Loucy (cell line): ENCODE data around the gene RBM28.

ENCODE experiments used
- H2AFZ ChIP-seq: fragments of 200-600 bp; sonication (generic); 2 replicates; pipeline ENCODE4 v1.6.0; 2016; ENCODE audit warnings: antibody characterized with exemption, mild to moderate bottlenecking, low read length, moderate library complexity
- H3F3A ChIP-seq: fragments of 200-600 bp; 2 replicates; pipeline ENCODE4 v1.6.0; 2016; ENCODE audit warnings: antibody characterized with exemption, low read depth, mild to moderate bottlenecking
- H3K27me3 ChIP-seq: fragments of 200-600 bp; sonication (generic); 2 replicates; pipeline ENCODE4 v1.6.1; 2014; ENCODE audit warnings: low read length, mild to moderate bottlenecking; ENCODE audit not compliant: insufficient read depth, poor library complexity, severe bottlenecking
- H3K36me3 ChIP-seq: fragments of 200-600 bp; sonication (generic); 2 replicates; pipeline ENCODE4 v1.6.1; 2016; ENCODE audit warnings: low read length; ENCODE audit not compliant: insufficient read depth
- H3K4me1 ChIP-seq: fragments of 200-600 bp; sonication (generic); 2 replicates; pipeline ENCODE4 v1.5.1; 2014; ENCODE audit warnings: low read length, mild to moderate bottlenecking; ENCODE audit not compliant: insufficient read depth, poor library complexity, severe bottlenecking
- H3K4me2 ChIP-seq: fragments of 200-600 bp; sonication (generic); 2 replicates; pipeline ENCODE4 v1.6.0; 2014; ENCODE audit warnings: antibody characterized with exemption, low read length, low read depth, mild to moderate bottlenecking; ENCODE audit not compliant: poor library complexity, severe bottlenecking
- H3K4me3 ChIP-seq: fragments of 200-600 bp; sonication (generic); 2 replicates; pipeline ENCODE4 v1.5.1; 2014; ENCODE audit warnings: low read length, mild to moderate bottlenecking, mixed read lengths; ENCODE audit not compliant: poor library complexity, severe bottlenecking
- H3K79me2 ChIP-seq: fragments of 200-600 bp; sonication (generic); 2 replicates; pipeline ENCODE4 v1.6.1; 2014; ENCODE audit warnings: low read length; ENCODE audit not compliant: insufficient read depth
- H3K9ac ChIP-seq: fragments of 200-600 bp; sonication (generic); 2 replicates; pipeline ENCODE4 v1.6.0; 2014; ENCODE audit warnings: mild to moderate bottlenecking, low read depth, low read length, moderate library complexity; ENCODE audit not compliant: poor library complexity, severe bottlenecking
- H3K9me2 ChIP-seq: fragments of 200-600 bp; sonication (generic); replicated peaks from 2 replicates; pipeline ENCODE4 v1.6.1; 2016; ENCODE audit warnings: low read depth, low read length, mixed read lengths
- H3K9me3 ChIP-seq: fragments of 200-600 bp; sonication (generic); 2 replicates; pipeline ENCODE4 v1.6.1; 2014; ENCODE audit warnings: mild to moderate bottlenecking, antibody characterized with exemption, low read length, low read depth; ENCODE audit not compliant: insufficient read depth
- H4K20me1 ChIP-seq: fragments of 200-600 bp; sonication (generic); 2 replicates; pipeline ENCODE4 v1.6.0; 2014; ENCODE audit warnings: antibody characterized with exemption, low read length, mild to moderate bottlenecking; ENCODE audit not compliant: insufficient read depth, poor library complexity, severe bottlenecking
- CTCF ChIP-seq: fragments of 200-600 bp; sonication (generic); conservative IDR thresholded peaks from 2 replicates; pipeline ENCODE4 v1.5.1; 2014; ENCODE audit warnings: mild to moderate bottlenecking, antibody characterized with exemption, low read length
- EZH2phosphoT487 ChIP-seq: fragments of 200-600 bp; IDR thresholded peaks from 2 replicates; pipeline ENCODE4 v1.6.1; 2018; ENCODE audit warnings: antibody characterized with exemption, mild to moderate bottlenecking, moderate library complexity, borderline replicate concordance

Gene RBM28

GRCh38 chr7:128359939-128360338, 16.2 kb upstream of the RBM28 start:
- H4K20me1 ChIP-seq, result no peaks in the 10 kb centered on the region
- no peaks in the 10 kb centered on the region for H3K9me3 ChIP-seq
- H3K9ac ChIP-seq, result no peak overlapping the region
- H3K79me2 ChIP-seq, result no peaks in the 10 kb centered on the region
- TF ChIP-seq CTCF (no peak), EZH2phosphoT487 (no peak)
- H2AFZ ChIP-seq, result no peak overlapping the region
- no peak overlapping the region for H3K4me3 ChIP-seq
- no peak overlapping the region for H3K4me2 ChIP-seq
- peaks cover 11% of the 10 kb centered on the region for H3K4me1 ChIP-seq
- H3K9me2 ChIP-seq, result no peaks in the 10 kb centered on the region
- H3K27me3 ChIP-seq, result peaks cover 9% of the 10 kb centered on the region
- H3F3A ChIP-seq, result no peaks in the 10 kb centered on the region
- H3K36me3 ChIP-seq, result no peaks in the 10 kb centered on the region

- H3K4me1 ChIP-seq, result peaks cover 11% of the 10 kb centered on the region
- no peak for TF ChIP-seq EZH2phosphoT487
- no peak for TF ChIP-seq CTCF
- no peak overlapping the region for H3K4me3 ChIP-seq
- no peaks in the 10 kb centered on the region for H4K20me1 ChIP-seq
- no peaks in the 10 kb centered on the region for H3K9me3 ChIP-seq
- H3K36me3 ChIP-seq, result no peaks in the 10 kb centered on the region
- no peak overlapping the region for H3K4me2 ChIP-seq
- no peaks in the 10 kb centered on the region for H3K9me2 ChIP-seq
- H3K79me2 ChIP-seq, result no peaks in the 10 kb centered on the region
- H3F3A ChIP-seq, result no peaks in the 10 kb centered on the region
- peaks cover 9% of the 10 kb centered on the region for H3K27me3 ChIP-seq
- H3K9ac ChIP-seq, result no peak overlapping the region
- H2AFZ ChIP-seq, result no peak overlapping the region
These were observed 15.6 kb upstream of the RBM28 start for GRCh38 chr7:128359336-128359735.

GRCh38 chr7:128358233-128358632, 14.5 kb upstream of the RBM28 start:
- H4K20me1 ChIP-seq, result no peaks in the 10 kb centered on the region
- H3F3A ChIP-seq, result no peaks in the 10 kb centered on the region
- no peaks in the 10 kb centered on the region for H3K36me3 ChIP-seq
- peaks cover 11% of the 10 kb centered on the region for H3K4me1 ChIP-seq
- no peak overlapping the region for H3K4me3 ChIP-seq
- H2AFZ ChIP-seq, result no peak overlapping the region
- H3K9ac ChIP-seq, result no peak overlapping the region
- peaks cover 3% of the 10 kb centered on the region for H3K27me3 ChIP-seq
- H3K9me2 ChIP-seq, result no peaks in the 10 kb centered on the region
- no peaks in the 10 kb centered on the region for H3K9me3 ChIP-seq
- no peak overlapping the region for H3K4me2 ChIP-seq
- TF ChIP-seq EZH2phosphoT487, result no peak
- TF ChIP-seq CTCF, result no peak
- no peaks in the 10 kb centered on the region for H3K79me2 ChIP-seq
